ENCODE results near the gene DEDD. TPM values are rescaled to one million over a fixed set of nuclear protein-coding genes. Genes with fewer than 3 reads are reported as not detected.

DEDD gene
- total and polyA plus RNA-seq, 2 of the 13 experiments (the other 11 are each of a cell fraction or from before 2014, with no cell fraction given): 12.6 to 27.8 TPM

DNA sequence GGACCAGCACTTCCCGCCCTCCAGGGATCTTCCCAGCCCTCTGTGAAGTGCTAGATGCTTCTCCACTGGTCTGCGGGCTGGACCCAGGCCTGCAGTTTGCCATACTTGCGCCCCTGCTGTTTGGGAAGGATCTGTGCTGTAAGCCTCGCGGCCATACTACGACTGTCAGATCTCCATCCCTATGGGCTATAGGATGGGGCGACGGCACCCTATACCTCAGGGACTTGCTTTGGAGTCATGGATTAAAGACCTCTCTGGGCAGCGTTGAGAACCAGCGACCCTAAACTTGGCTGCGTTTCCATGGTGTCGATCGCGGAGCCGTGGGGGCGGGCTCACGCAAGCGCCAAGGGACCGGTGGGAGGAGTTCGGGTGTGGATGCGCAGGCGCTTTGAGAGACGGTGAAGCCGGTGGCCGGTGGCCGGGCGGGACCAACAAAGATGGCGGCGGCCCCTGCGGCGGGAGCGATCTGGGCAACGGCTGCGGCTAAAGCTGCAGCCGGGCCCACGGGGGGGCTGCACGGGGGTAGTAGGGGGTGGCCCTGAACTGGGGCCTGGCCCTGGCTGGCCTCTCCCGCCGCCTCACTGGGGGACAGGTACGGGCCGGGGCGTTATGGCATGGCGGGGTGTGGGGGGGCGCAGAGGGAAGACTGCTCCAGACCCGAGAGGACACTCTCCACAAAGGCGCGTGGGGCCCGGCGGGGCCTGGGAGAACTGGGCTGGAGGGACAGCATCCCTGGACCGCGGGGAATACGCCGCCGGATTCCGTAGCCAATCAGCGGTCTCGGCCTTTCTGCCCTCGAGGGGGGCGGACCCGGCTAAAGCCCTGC lies 26.8 kb upstream of the DEDD start, which contains the start of gene USP21 (continued):
- TF ChIP-seq, protein P1, sequence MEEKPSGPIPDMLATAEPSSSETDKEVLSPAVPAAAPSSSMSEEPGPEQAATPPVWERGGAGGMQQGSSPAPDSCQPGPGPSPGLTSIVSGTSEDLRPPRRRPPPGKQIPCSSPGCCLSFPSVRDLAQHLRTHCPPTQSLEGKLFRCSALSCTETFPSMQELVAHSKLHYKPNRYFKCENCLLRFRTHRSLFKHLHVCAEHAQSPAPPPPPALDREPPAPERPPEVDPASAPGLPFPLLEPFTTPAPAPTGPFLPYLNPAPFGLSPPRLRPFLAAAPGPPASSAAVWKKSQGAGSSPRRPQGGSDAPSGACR (CRISPR knock-in tag; IDR thresholded peaks at IDR 0.05): no peak
- TF ChIP-seq ERF (CRISPR knock-in tag; IDR thresholded peaks at IDR 0.05) (peak; percentile 12; the same call in 1 of the 2 replicates), ZMAT3 (CRISPR knock-in tag; conservative IDR thresholded peaks at IDR 0.05) (peak; percentile 43; the same call in 1 of the 2 replicates), ZNF558 (CRISPR knock-in tag; IDR thresholded peaks at IDR 0.05; ENCODE audit: borderline replicate concordance) (no peak), ZNF546 (CRISPR knock-in tag; conservative IDR thresholded peaks at IDR 0.05) (0 out of 2 replicates have a peak, but pooled peaks have one; percentile 43), PRMT3 (CRISPR knock-in tag; IDR thresholded peaks at IDR 0.05; ENCODE audit: borderline replicate concordance, low read depth) (no peak; the same call in 1 of the 2 replicates), MAF1 (CRISPR knock-in tag; IDR thresholded peaks at IDR 0.05; ENCODE audit: borderline replicate concordance) (no peak), TMF1 (CRISPR knock-in tag; IDR thresholded peaks at IDR 0.05; ENCODE audit: low read depth) (no peak), SIN3B (IDR thresholded peaks at IDR 0.05; ENCODE audit: low read length) (peak; percentile 61; the same call in 1 of the 2 replicates), ZNF891 (CRISPR knock-in tag; IDR thresholded peaks at IDR 0.05) (peak; percentile 77), CREB1 (IDR thresholded peaks at IDR 0.05) (0 out of 2 replicates have a peak, but pooled peaks have one; percentile 16), CREB1 (CRISPR knock-in tag; IDR thresholded peaks at IDR 0.05) (no peak), SATB2 (CRISPR knock-in tag; IDR thresholded peaks at IDR 0.05) (no peak), ZBTB1 (CRISPR knock-in tag; IDR thresholded peaks at IDR 0.05; ENCODE audit: borderline replicate concordance) (no peak), EZH2 (conservative IDR thresholded peaks at IDR 0.05; ENCODE audit: low read depth, low read length) (no peak), ZNF724P (CRISPR knock-in tag; IDR thresholded peaks at IDR 0.05; ENCODE audit: borderline replicate concordance) (no peak)
- TF ChIP-seq, protein P2, sequence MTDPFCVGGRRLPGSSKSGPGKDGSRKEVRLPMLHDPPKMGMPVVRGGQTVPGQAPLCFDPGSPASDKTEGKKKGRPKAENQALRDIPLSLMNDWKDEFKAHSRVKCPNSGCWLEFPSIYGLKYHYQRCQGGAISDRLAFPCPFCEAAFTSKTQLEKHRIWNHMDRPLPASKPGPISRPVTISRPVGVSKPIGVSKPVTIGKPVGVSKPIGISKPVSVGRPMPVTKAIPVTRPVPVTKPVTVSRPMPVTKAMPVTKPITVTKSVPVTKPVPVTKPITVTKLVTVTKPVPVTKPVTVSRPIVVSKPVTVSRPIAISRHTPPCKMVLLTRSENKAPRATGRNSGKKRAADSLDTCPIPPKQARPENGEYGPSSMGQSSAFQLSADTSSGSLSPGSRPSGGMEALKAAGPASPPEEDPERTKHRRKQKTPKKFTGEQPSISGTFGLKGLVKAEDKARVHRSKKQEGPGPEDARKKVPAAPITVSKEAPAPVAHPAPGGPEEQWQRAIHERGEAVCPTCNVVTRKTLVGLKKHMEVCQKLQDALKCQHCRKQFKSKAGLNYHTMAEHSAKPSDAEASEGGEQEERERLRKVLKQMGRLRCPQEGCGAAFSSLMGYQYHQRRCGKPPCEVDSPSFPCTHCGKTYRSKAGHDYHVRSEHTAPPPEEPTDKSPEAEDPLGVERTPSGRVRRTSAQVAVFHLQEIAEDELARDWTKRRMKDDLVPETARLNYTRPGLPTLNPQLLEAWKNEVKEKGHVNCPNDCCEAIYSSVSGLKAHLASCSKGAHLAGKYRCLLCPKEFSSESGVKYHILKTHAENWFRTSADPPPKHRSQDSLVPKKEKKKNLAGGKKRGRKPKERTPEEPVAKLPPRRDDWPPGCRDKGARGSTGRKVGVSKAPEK (CRISPR knock-in tag; IDR thresholded peaks at IDR 0.05; ENCODE audit: borderline replicate concordance): no peak
- TF ChIP-seq, protein P3, sequence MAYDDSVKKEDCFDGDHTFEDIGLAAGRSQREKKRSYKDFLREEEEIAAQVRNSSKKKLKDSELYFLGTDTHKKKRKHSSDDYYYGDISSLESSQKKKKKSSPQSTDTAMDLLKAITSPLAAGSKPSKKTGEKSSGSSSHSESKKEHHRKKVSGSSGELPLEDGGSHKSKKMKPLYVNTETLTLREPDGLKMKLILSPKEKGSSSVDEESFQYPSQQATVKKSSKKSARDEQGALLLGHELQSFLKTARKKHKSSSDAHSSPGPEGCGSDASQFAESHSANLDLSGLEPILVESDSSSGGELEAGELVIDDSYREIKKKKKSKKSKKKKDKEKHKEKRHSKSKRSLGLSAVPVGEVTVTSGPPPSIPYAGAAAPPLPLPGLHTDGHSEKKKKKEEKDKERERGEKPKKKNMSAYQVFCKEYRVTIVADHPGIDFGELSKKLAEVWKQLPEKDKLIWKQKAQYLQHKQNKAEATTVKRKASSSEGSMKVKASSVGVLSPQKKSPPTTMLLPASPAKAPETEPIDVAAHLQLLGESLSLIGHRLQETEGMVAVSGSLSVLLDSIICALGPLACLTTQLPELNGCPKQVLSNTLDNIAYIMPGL (CRISPR knock-in tag; IDR thresholded peaks at IDR 0.05; ENCODE audit: borderline replicate concordance in 1 of 2, low read depth in 1 of 2): peak in 1 of 2 experiments; percentile 70; a peak in 2 of 4 replicates
- TF ChIP-seq, protein P4, sequence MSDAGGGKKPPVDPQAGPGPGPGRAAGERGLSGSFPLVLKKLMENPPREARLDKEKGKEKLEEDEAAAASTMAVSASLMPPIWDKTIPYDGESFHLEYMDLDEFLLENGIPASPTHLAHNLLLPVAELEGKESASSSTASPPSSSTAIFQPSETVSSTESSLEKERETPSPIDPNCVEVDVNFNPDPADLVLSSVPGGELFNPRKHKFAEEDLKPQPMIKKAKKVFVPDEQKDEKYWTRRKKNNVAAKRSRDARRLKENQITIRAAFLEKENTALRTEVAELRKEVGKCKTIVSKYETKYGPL (CRISPR knock-in tag; IDR thresholded peaks at IDR 0.05): no peak
- TF ChIP-seq, protein P5, sequence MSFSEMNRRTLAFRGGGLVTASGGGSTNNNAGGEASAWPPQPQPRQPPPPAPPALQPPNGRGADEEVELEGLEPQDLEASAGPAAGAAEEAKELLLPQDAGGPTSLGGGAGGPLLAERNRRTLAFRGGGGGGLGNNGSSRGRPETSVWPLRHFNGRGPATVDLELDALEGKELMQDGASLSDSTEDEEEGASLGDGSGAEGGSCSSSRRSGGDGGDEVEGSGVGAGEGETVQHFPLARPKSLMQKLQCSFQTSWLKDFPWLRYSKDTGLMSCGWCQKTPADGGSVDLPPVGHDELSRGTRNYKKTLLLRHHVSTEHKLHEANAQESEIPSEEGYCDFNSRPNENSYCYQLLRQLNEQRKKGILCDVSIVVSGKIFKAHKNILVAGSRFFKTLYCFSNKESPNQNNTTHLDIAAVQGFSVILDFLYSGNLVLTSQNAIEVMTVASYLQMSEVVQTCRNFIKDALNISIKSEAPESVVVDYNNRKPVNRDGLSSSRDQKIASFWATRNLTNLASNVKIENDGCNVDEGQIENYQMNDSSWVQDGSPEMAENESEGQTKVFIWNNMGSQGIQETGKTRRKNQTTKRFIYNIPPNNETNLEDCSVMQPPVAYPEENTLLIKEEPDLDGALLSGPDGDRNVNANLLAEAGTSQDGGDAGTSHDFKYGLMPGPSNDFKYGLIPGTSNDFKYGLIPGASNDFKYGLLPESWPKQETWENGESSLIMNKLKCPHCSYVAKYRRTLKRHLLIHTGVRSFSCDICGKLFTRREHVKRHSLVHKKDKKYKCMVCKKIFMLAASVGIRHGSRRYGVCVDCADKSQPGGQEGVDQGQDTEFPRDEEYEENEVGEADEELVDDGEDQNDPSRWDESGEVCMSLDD (CRISPR knock-in tag; IDR thresholded peaks at IDR 0.05; ENCODE audit: borderline replicate concordance): no peak

Measured in HepG2 (cell line).